C4-2B (cell line): ENCODE results near the gene CCDC107.

Experiments used
- H3K27ac ChIP-seq: fragments of 450-650 bp; 2 replicates; pipeline ENCODE4 v1.5.1; 2017
- ZFX ChIP-seq: fragments of 450-650 bp; IDR thresholded peaks from 2 replicates; pipeline ENCODE4 v1.6.1; 2017
- TF ChIP-seq, protein P1 (sequence below): fragments of 450-650 bp; conservative IDR thresholded peaks from 2 replicates; pipeline ENCODE4 v1.5.1; 2017; ENCODE audit warnings: mild to moderate bottlenecking

Gene CCDC107

DNA sequence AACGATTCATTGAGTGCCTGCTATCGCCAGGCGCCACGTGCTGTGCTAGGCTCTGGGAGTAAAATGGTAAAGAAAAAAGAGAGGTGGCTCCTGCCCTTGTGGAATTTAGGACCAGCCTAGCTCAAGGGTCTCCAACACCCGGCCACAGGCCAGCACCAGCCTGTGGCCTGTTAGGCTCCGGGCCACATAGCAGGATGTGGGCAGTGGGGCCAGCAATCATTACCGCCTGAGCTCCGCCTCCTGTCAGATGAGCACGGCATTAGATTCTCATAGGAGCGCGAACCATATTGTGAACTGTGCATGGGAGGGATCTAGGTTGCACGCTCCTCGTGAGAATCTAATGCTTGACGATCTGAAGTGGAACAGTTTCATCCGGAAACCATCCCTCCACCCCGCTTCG, 1.7 kb upstream of the CCDC107 start:
- H3K27ac ChIP-seq, result no peak overlapping the region
- TF ChIP-seq, protein P1, sequence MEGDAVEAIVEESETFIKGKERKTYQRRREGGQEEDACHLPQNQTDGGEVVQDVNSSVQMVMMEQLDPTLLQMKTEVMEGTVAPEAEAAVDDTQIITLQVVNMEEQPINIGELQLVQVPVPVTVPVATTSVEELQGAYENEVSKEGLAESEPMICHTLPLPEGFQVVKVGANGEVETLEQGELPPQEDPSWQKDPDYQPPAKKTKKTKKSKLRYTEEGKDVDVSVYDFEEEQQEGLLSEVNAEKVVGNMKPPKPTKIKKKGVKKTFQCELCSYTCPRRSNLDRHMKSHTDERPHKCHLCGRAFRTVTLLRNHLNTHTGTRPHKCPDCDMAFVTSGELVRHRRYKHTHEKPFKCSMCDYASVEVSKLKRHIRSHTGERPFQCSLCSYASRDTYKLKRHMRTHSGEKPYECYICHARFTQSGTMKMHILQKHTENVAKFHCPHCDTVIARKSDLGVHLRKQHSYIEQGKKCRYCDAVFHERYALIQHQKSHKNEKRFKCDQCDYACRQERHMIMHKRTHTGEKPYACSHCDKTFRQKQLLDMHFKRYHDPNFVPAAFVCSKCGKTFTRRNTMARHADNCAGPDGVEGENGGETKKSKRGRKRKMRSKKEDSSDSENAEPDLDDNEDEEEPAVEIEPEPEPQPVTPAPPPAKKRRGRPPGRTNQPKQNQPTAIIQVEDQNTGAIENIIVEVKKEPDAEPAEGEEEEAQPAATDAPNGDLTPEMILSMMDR, result no peak
- TF ChIP-seq ZFX, result no peak

DNA sequence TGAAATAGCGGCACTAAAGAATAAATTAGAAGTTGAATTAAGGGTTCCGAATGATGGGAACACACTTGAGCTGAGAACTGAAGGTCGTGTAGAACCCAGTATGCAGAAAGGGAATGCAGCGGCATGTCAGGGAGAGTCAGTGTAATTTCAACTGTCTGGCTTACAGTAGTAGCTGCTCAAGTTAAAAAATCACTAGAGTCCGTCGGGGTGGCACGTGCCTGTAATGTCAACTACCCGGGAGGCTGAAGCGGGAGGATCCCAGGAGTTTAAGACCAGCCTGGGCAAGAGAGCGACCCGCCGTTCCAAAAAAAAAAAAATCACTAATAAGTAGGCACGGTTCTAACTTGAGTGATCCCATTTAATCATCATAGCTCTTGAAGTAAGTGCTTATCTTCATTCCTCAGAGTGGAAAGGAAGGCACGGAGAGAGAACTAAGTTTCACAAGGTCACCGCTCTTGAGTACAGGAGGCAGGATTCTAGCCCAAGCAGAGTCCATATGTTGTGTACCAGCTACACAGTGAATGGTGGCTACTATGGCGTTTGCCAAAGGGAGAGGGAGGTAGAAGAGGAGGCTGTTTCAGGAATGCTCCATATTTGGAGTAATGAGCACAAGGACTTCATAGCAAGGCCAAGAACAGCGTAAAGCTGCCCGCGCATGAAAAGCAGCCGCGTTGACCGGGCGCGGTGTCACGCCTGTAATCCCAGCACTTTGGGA, 1.1 kb upstream of the CCDC107 start:
- TF ChIP-seq, protein P1, result no peak
- no peak for TF ChIP-seq ZFX
- peak overlapping the region; percentile 80 for H3K27ac ChIP-seq

DNA sequence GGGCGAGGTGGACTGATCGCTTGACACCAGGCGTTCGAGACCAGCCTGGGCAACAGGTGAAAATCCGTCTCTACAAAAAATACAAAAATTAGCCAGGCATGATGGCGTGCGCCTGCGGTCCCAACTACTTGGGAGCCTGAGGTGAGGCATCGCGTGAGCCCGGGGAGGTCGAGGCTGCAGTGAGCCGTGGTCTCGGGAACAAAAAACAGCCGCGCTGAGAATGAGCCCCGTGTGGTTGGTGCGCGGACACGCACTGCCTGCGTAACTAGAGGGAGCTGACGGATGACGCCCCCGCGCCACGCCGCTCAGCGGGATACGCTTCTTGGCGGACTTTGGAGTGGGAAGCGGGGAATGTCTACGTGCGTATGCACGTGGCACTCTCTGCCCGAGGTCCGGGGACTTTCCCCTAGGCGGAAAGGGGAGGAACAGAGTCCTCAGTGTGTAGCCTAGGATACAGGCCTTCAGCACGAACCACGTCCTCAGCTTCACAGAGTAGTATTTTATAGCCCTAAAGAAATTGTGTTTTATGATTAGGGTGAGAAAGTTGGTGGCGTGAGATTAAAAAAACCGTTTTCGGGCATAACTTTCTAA, 451 bp upstream of the CCDC107 start, which contains the start of gene RMRP:
TSS of gene RMRP (minus strand) at position 474 of the 591 bp plus-strand sequence.
- no peak for TF ChIP-seq ZFX
- TF ChIP-seq, protein P1, result no peak
- H3K27ac ChIP-seq, result peak within 1 kb of the TSS; percentile 80

DNA sequence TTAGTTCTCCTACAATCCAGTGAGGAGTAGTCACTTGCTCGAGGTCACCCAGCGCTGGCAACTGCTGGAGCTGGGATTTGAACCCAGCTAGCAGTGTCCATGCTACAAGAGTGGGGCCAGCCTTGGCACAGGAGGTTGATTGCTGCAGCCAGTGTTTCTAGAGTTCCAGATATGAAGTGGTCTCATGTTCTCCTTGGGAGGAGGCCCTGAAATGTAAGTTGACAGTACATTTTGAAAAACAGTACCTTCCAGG, 802 bp downstream of the CCDC107 start:
- no peak for TF ChIP-seq ZFX
- TF ChIP-seq, protein P1, result no peak
- peak overlapping the region; percentile 80 for H3K27ac ChIP-seq

DNA sequence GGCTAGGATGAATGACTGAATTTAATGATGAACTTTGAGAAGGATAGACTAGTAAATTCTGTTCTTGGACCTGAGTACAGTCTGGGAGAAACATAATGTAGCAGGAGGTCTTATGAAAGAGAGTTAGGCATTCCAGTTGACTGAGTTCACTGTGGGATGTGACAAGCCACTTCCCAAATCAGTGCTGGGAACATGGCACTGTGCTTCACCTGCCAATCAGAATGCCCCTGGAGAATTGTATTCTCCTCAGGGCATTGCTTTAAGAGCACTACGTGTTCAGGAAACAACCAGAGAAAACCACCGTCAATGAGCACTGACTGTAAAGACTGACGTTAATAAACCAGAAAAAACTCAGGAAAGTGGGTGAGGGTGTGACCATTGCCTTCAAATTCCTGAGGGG, 1.2 kb downstream of the CCDC107 start:
- no peak for TF ChIP-seq ZFX
- H3K27ac ChIP-seq, result no peak overlapping the region; the same call in 1 of the 2 replicates

DNA sequence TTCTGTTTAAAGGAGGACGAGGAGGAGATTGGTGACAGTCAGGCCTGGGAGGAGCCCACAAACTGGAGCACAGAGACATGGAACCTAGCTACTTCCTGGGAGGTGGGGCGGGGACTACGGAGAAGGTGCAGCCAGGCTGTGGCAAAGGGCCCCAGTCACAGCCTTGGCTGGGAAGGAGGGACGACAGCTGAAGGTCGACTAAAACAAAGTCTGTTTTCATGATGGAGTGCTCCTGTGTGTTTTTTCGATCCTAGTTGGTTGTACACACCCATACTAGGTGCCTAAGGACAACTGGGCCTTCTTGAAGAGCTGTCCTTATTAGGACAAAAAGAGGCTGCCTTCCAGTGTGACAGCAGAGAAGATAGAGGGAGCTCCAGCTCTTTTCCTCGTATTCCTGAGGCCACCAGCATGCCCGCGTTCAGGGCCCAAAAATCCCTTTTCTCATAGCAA, 2.9 kb downstream of the CCDC107 start:
- no peak overlapping the region for H3K27ac ChIP-seq
- TF ChIP-seq ZFX, result no peak
- TF ChIP-seq, protein P1, result no peak

DNA sequence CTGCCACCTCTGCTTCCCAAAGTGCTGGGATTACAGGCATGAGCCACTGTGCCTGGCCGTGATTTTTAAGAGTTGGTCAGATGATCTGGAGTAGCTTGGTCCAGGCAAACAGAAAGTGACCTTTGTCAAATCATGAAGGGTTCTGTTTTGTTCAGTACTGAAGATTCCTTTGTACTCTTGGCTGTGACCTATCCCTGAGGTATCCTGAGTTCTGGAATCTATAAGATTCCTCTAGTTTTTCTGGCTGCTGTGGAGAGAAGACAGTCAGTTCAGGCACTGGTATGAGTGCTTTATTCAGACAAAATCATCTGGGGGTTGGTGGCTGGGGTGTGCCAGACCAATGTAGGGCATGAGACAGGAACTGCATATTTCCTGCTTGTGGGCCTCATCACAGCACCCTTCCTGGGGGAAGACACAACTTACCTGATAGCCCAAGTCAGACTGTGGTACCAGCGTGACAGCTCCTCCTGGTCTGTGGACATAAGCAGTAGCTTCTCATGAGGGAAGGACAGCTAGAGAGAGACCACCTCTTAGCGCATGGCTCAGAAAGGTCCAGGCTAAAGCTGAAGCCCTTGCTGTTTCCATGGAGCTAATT, 3.8 kb downstream of the CCDC107 start:
- TF ChIP-seq ZFX, result no peak
- TF ChIP-seq, protein P1, result no peak
- H3K27ac ChIP-seq, result no peak overlapping the region

DNA sequence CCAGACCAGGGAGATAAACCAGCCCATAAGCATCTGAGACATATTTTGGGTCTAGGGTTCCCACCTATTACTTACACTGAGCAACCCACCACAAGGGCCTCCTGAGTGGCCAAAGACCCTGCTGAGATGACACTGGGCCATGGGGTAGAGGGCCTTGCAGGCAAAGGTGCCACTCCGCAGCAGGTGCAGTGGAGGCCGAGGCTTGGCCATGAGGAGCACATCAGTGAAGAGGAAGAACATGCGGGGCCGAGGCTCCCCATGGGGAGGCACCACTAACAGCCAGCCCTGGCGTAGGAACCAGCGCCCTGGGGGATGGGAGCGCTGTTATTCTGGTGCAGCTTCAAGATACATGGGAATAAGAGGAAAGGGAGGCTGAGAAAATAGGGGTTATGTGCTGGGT, 4.3 kb downstream of the CCDC107 start:
- no peak overlapping the region for H3K27ac ChIP-seq
- TF ChIP-seq, protein P1, result no peak
- no peak for TF ChIP-seq ZFX
